Nasal cavity respiratory epithelium epithelial cell of viscerocranial mucosa (primary cell): ENCODE data around the gene ADGRB2. TPM values are rescaled to one million over a fixed set of nuclear protein-coding genes. Genes with fewer than 3 reads are reported as not detected.

ENCODE experiments used
- total RNA-seq: library from RNA; depleted of rRNA; stranded (reverse); fragments of >200 nt; gene quantifications from 2 replicates; pipeline ENCODE4 v1.2.3, GENCODE V29; 2014

The ADGRB2 gene, protein sequence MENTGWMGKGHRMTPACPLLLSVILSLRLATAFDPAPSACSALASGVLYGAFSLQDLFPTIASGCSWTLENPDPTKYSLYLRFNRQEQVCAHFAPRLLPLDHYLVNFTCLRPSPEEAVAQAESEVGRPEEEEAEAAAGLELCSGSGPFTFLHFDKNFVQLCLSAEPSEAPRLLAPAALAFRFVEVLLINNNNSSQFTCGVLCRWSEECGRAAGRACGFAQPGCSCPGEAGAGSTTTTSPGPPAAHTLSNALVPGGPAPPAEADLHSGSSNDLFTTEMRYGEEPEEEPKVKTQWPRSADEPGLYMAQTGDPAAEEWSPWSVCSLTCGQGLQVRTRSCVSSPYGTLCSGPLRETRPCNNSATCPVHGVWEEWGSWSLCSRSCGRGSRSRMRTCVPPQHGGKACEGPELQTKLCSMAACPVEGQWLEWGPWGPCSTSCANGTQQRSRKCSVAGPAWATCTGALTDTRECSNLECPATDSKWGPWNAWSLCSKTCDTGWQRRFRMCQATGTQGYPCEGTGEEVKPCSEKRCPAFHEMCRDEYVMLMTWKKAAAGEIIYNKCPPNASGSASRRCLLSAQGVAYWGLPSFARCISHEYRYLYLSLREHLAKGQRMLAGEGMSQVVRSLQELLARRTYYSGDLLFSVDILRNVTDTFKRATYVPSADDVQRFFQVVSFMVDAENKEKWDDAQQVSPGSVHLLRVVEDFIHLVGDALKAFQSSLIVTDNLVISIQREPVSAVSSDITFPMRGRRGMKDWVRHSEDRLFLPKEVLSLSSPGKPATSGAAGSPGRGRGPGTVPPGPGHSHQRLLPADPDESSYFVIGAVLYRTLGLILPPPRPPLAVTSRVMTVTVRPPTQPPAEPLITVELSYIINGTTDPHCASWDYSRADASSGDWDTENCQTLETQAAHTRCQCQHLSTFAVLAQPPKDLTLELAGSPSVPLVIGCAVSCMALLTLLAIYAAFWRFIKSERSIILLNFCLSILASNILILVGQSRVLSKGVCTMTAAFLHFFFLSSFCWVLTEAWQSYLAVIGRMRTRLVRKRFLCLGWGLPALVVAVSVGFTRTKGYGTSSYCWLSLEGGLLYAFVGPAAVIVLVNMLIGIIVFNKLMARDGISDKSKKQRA (N-terminal part only)
- 0.34 and 2.8 TPM in 2 replicates for total RNA-seq

GRCh38 chr1:31764312-31765040, at the start of gene ADGRB2:
Gene ADGRB2, minus strand, starts transcription at chr1:31764340. Its CDS starts 7,119 bp downstream, at chr1:31757221.

GRCh38 chr1:31703431-31704270, 60.5 kb downstream of the ADGRB2 start, which contains the start of gene COL16A1:
Gene COL16A1, minus strand, starts transcription at chr1:31704017. Its CDS starts 1,824 bp downstream, at chr1:31702193.

Other genes starting within 250 kb of the ADGRB2 start
- gene TINAGL1, start 187.8 kb downstream of the ADGRB2 start, total RNA-seq, result 88.2 and 129 TPM in 2 replicates
- gene HCRTR1, start 146.7 kb downstream of the ADGRB2 start, total RNA-seq, result not detected in 2 replicates
- gene PEF1, start 119.5 kb downstream of the ADGRB2 start, total RNA-seq, result 89.3 and 109 TPM in 2 replicates
- gene COL16A1, start 60.3 kb downstream of the ADGRB2 start, total RNA-seq, result 159 and 263 TPM in 2 replicates
- gene SPOCD1, start 51.7 kb upstream of the ADGRB2 start, total RNA-seq, result 8.5 and 26.3 TPM in 2 replicates
- gene PTP4A2, start 174.0 kb upstream of the ADGRB2 start, total RNA-seq, result 215 and 275 TPM in 2 replicates
- gene KHDRBS1, start 249.5 kb upstream of the ADGRB2 start, total RNA-seq, result 36.6 and 62.8 TPM in 2 replicates